Measurements from ENCODE around the gene OGA.
A peak's percentile ranks its signal among the peaks of the same experiment; 100 is the strongest.

The OGA gene

GRCh38 chr10:101856626-101857025 is 38.4 kb upstream of the OGA start (continued):
- no peak for TF ChIP-seq ZBTB26 (tag by site-specific recombination; optimal IDR thresholded peaks at IDR 0.05)
- TF ChIP-seq ZNF544 (tag by site-specific recombination; IDR thresholded peaks at IDR 0.05): no peak
- no peak for TF ChIP-seq SETDB1 (IDR thresholded peaks at IDR 0.05; ENCODE audit: insufficient read length, low read length)
- TF ChIP-seq BCL6B (tag by site-specific recombination; IDR thresholded peaks at IDR 0.05): no peak

- peaks cover 0 to 7% of the 10 kb centered on the region in 2 experiments; a peak in 2 of 3 replicates for H3K36me3 ChIP-seq (ENCODE audit: control insufficient read depth in 2 of 2, insufficient read depth in 1 of 2, low read length in 2 of 2)
- H3K4me1 ChIP-seq (ENCODE audit: control insufficient read depth, insufficient read depth, low read length): no peaks in the 10 kb centered on the region
- CTCF ChIA-PET: interaction anchor here (0.7 to 4.1 kb wide), 4 partner anchors 10 to 221 kb away, joined by 3 to 21 read pairs (median 5); no protein-coding TSS in a partner anchor
- no peak overlapping the region for H3K27ac ChIP-seq (ENCODE audit: extremely low read depth, low read depth, low read length)
- H3K4me3 ChIP-seq (ENCODE audit: low read depth, low read length): no peak overlapping the region
- TF ChIP-seq ZNF548 (tag by site-specific recombination; IDR thresholded peaks at IDR 0.05) (no peak), ZNF791 (tag by site-specific recombination; IDR thresholded peaks at IDR 0.05) (no peak), PRDM1 (tag by site-specific recombination; IDR thresholded peaks at IDR 0.05) (no peak)
- H3K9me3 ChIP-seq (ENCODE audit: control insufficient read depth, insufficient read depth, low read depth, low read length): no peaks in the 10 kb centered on the region
- POLR2A ChIA-PET: no interaction called here
These were observed 33.3 kb upstream of the OGA start for GRCh38 chr10:101851411-101852116.

GRCh38 chr10:101850749-101851148 is 32.5 kb upstream of the OGA start:
- CTCF ChIA-PET: interaction anchor here (0.7 to 4.1 kb wide), 4 partner anchors 10 to 222 kb away, joined by 3 to 21 read pairs (median 5); no protein-coding TSS in a partner anchor
- Histone ChIP-seq H3K36me3 (ENCODE audit: control insufficient read depth in 2 of 2, insufficient read depth in 1 of 2, low read length in 2 of 2) (peaks cover 0 to 7% of the 10 kb centered on the region in 2 experiments; a peak in 2 of 3 replicates), H3K9me3 (ENCODE audit: control insufficient read depth, insufficient read depth, low read depth, low read length) (no peaks in the 10 kb centered on the region), H3K27ac (ENCODE audit: extremely low read depth, low read depth, low read length) (no peak overlapping the region), H3K4me1 (ENCODE audit: control insufficient read depth, insufficient read depth, low read length) (no peaks in the 10 kb centered on the region), H3K4me3 (ENCODE audit: low read depth, low read length) (no peak overlapping the region)
- POLR2A ChIA-PET: interaction anchor here (0.7 kb wide), 1 partner anchor 112 kb away, joined by 3 read pairs; no protein-coding TSS in a partner anchor
- no peak for TF ChIP-seq GFI1B (tag by site-specific recombination; IDR thresholded peaks at IDR 0.05)
- TF ChIP-seq ZNF837 (tag by site-specific recombination; IDR thresholded peaks at IDR 0.05): no peak
- no peak for TF ChIP-seq HIC1 (tag by site-specific recombination; IDR thresholded peaks at IDR 0.05)

- Histone ChIP-seq H3K36me3 (ENCODE audit: control insufficient read depth in 2 of 2, insufficient read depth in 1 of 2, low read length in 2 of 2) (peaks cover 0 to 7% of the 10 kb centered on the region in 2 experiments; a peak in 1 of 3 replicates), H3K4me1 (ENCODE audit: control insufficient read depth, insufficient read depth, low read length) (no peaks in the 10 kb centered on the region), H3K9me3 (ENCODE audit: control insufficient read depth, insufficient read depth, low read depth, low read length) (no peaks in the 10 kb centered on the region), H3K4me3 (ENCODE audit: low read depth, low read length) (no peak overlapping the region), H3K27ac (ENCODE audit: extremely low read depth, low read depth, low read length) (no peak overlapping the region)
- ChIA-PET POLR2A (no interaction called here), CTCF (interaction anchor here (0.6 to 4.4 kb wide), 6 partner anchors 8 to 783 kb away, joined by 3 to 25 read pairs (median 7); no protein-coding TSS in a partner anchor)
- TF ChIP-seq ZIC2 (tag by site-specific recombination; IDR thresholded peaks at IDR 0.05) (peak; percentile 66), GLIS1 (tag by site-specific recombination; IDR thresholded peaks at IDR 0.05) (peak; percentile 43), ZNF341 (tag by site-specific recombination; IDR thresholded peaks at IDR 0.05; ENCODE audit: low read depth) (peak; percentile 63; the same call in 1 of the 2 replicates), BCL11A (tag by site-specific recombination; IDR thresholded peaks at IDR 0.05; ENCODE audit: low read depth) (no peak), ZNF707 (tag by site-specific recombination; IDR thresholded peaks at IDR 0.05) (no peak)
These were observed 30.7 kb upstream of the OGA start for GRCh38 chr10:101848894-101849351.
